ENCODE results near the gene CCDC148. TPM values are rescaled to one million over a fixed set of nuclear protein-coding genes. Genes with fewer than 3 reads are reported as not detected.

CCDC148 gene
- total RNA-seq, 4 donors from 2014 or later = 0.66 TPM; not detected in 3

DNA sequence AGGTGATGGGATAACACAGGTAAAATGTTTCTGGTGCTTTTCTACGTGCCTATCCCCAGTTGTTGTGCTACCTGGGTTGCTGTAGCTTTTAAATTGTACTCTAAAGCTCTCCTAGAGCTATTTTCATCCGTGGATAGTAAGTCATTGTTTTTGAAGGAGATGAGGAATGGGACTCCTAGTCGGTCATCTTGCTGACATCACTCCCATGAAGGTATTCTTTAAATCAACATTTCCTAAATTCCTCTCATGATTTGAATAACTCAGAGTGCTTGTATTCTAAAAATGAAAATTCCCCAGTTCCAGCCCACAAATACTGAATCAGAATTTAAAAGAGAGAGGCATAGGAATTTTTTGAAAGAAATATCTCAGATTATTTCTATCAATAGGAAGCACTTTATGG lies 44.3 kb downstream of the CCDC148 start:
- H3K36me3 ChIP-seq = no peaks in the 10 kb centered on the region
- H3K27me3 ChIP-seq = no peaks in the 10 kb centered on the region
- H3K9me3 ChIP-seq = no peaks in the 10 kb centered on the region
- ATAC-seq (no peak), DNase-seq (no peak)
- intact Hi-C loops (cut with DNase I; ENCODE audit: low total_unique reads) (no loop called here), in situ Hi-C loops (cut with MboI; ENCODE audit: low sequenced_read_pairs in 4 of 4) (no loop called here)
- no peak overlapping the region for H3K4me3 ChIP-seq
- no peak overlapping the region for H3K27ac ChIP-seq
- no peaks in the 10 kb centered on the region for H3K4me1 ChIP-seq
- TF ChIP-seq, protein P1, sequence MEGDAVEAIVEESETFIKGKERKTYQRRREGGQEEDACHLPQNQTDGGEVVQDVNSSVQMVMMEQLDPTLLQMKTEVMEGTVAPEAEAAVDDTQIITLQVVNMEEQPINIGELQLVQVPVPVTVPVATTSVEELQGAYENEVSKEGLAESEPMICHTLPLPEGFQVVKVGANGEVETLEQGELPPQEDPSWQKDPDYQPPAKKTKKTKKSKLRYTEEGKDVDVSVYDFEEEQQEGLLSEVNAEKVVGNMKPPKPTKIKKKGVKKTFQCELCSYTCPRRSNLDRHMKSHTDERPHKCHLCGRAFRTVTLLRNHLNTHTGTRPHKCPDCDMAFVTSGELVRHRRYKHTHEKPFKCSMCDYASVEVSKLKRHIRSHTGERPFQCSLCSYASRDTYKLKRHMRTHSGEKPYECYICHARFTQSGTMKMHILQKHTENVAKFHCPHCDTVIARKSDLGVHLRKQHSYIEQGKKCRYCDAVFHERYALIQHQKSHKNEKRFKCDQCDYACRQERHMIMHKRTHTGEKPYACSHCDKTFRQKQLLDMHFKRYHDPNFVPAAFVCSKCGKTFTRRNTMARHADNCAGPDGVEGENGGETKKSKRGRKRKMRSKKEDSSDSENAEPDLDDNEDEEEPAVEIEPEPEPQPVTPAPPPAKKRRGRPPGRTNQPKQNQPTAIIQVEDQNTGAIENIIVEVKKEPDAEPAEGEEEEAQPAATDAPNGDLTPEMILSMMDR (IDR thresholded peaks at IDR 0.05 in 4 of 5, conservative IDR thresholded peaks at IDR 0.05 in 1 of 5) = no peak
- TF ChIP-seq POLR2A (IDR thresholded peaks at IDR 0.05) = no peak

DNA sequence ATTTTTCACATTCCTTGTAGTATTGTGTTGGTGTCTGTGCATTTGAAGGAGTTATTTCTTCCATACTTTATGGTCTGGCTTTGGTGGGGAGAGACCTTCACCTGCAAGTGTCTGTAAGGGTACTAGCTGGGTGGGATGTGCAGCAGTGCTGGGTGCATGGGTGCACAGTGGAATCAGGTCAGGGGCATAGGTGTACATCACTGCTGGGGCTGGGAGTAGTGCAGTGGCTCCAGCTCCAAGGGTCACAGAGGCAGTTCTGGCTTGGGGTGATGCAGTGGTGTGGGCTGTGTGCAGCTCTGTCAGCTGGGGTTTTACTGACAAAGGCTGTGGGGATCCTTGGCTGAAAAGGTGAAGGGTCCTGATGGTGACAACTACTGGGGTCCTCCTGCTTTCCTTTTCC lies 44.8 kb downstream of the CCDC148 start:
- DNase-seq = no peak
- in situ Hi-C loops (cut with MboI; ENCODE audit: low sequenced_read_pairs in 4 of 4) (no loop called here), intact Hi-C loops (cut with DNase I; ENCODE audit: low total_unique reads) (no loop called here)
- H3K36me3 ChIP-seq = no peaks in the 10 kb centered on the region
- H3K27ac ChIP-seq = no peak overlapping the region
- no peak for TF ChIP-seq POLR2A (IDR thresholded peaks at IDR 0.05)
- TF ChIP-seq, protein P1 (IDR thresholded peaks at IDR 0.05 in 4 of 5, conservative IDR thresholded peaks at IDR 0.05 in 1 of 5) = no peak
- H3K9me3 ChIP-seq = no peaks in the 10 kb centered on the region
- no peak for ATAC-seq
- no peaks in the 10 kb centered on the region for H3K27me3 ChIP-seq
- no peaks in the 10 kb centered on the region for H3K4me1 ChIP-seq
- H3K4me3 ChIP-seq = no peak overlapping the region

DNA sequence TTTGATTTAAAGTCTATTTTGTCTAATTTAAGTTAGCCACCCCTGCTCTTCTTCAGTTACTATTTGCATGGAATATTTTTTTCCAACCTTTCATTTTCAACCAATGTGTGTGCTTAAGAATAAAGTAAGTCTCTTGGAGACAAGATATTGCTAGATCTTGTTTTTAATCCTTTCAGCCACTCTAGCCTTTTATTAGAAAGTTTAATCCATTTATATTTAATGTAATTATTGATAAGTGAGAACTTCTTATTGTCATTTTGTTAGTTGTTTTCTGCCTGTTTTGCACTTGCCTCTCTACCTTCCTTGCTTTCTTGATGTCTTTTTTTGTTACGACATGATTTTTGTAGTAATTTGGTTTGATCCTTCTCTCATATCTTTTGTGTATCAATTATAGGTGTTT lies 46.4 kb downstream of the CCDC148 start:
- no peak for DNase-seq
- ATAC-seq = no peak
- no peaks in the 10 kb centered on the region for H3K9me3 ChIP-seq
- no peaks in the 10 kb centered on the region for H3K27me3 ChIP-seq
- no peaks in the 10 kb centered on the region for H3K4me1 ChIP-seq
- in situ Hi-C loops (cut with MboI; ENCODE audit: low sequenced_read_pairs in 4 of 4) (no loop called here), intact Hi-C loops (cut with DNase I; ENCODE audit: low total_unique reads) (no loop called here)
- no peak overlapping the region for H3K4me3 ChIP-seq
- H3K27ac ChIP-seq = no peak overlapping the region
- no peaks in the 10 kb centered on the region for H3K36me3 ChIP-seq
- no peak for TF ChIP-seq POLR2A (IDR thresholded peaks at IDR 0.05)
- TF ChIP-seq, protein P1 (IDR thresholded peaks at IDR 0.05 in 4 of 5, conservative IDR thresholded peaks at IDR 0.05 in 1 of 5) = no peak

DNA sequence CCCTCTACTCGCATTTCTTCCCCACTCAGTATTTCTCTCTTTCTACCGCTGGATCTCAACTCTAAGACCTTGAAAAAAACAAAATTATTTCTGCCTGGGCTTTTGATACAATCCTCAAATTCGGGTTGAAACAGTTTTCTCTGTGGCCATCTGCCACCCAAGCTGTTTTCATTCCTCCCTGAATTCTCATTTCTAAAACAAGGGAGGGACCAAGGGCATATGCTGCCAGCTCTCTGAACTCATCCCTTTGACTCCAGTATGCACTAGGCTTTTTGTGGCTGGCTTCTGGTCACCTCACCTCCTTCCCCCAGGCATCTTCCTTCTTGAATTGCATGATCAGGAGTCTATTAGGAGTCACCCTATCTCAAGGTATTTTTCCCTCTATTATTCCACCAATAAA lies 49.5 kb downstream of the CCDC148 start:
- ATAC-seq (no peak), DNase-seq (no peak)
- no peaks in the 10 kb centered on the region for H3K9me3 ChIP-seq
- H3K36me3 ChIP-seq = no peaks in the 10 kb centered on the region
- no peaks in the 10 kb centered on the region for H3K27me3 ChIP-seq
- no peak overlapping the region for H3K27ac ChIP-seq
- TF ChIP-seq, protein P1 (IDR thresholded peaks at IDR 0.05 in 4 of 5, conservative IDR thresholded peaks at IDR 0.05 in 1 of 5) = no peak
- TF ChIP-seq POLR2A (IDR thresholded peaks at IDR 0.05) = no peak
- no peaks in the 10 kb centered on the region for H3K4me1 ChIP-seq
- in situ Hi-C loops (cut with MboI; ENCODE audit: low sequenced_read_pairs in 4 of 4) (no loop called here), intact Hi-C loops (cut with DNase I; ENCODE audit: low total_unique reads) (no loop called here)
- no peak overlapping the region for H3K4me3 ChIP-seq

DNA sequence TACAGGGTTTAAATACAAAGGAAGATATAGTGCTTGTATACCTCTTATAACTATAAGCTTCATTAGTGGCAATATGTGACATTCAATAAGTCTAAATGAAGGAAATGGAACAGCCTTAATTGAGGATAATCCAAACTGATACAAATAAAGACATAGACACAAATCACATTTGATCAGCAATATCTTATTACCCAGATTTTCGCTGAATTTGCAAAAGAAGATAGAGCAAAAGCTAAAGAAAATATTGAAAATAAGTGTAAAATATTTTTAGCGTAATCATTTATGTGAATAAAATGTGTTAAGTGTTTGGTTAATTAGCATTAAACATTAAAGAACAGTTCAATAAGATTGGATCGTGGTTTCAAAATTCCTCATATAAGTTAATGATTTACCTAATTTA lies 51.2 kb downstream of the CCDC148 start:
- no peaks in the 10 kb centered on the region for H3K4me1 ChIP-seq
- no peaks in the 10 kb centered on the region for H3K27me3 ChIP-seq
- in situ Hi-C loops (cut with MboI; ENCODE audit: low sequenced_read_pairs in 4 of 4) (no loop called here), intact Hi-C loops (cut with DNase I; ENCODE audit: low total_unique reads) (no loop called here)
- no peaks in the 10 kb centered on the region for H3K36me3 ChIP-seq
- no peak overlapping the region for H3K4me3 ChIP-seq
- ATAC-seq (no peak), DNase-seq (no peak)
- TF ChIP-seq POLR2A (IDR thresholded peaks at IDR 0.05) = no peak
- TF ChIP-seq, protein P1 (IDR thresholded peaks at IDR 0.05 in 4 of 5, conservative IDR thresholded peaks at IDR 0.05 in 1 of 5) = no peak
- no peaks in the 10 kb centered on the region for H3K9me3 ChIP-seq
- H3K27ac ChIP-seq = no peak overlapping the region
